Breast epithelium (tissue), 4 donors: Measurements from ENCODE around the gene PPT2. TPM values are rescaled to one million over a fixed set of nuclear protein-coding genes. Genes with fewer than 3 reads are reported as not detected.
A peak's percentile ranks its signal among the peaks of the same experiment; 100 is the strongest.
"Not testable (repeated sequence)": the region's sequence is repeated elsewhere in the genome, so short reads cannot be mapped to it uniquely, and the experiment has no call there.

Experiments used
- DNase-seq, 2 donors: peaks; one replicate each; pipeline ENCODE4 v3.0.0-alpha.2; 2019; ENCODE audit warnings: low spot score in 2 of 2
- H3K27ac ChIP-seq, 2 donors: fragments of 200-600 bp; sonication (generic) in 1 of 2; one replicate each; pipeline ENCODE4 v1.5.1; 2016 to 2019; ENCODE audit warnings: mild to moderate bottlenecking in 1 of 2
- H3K27me3 ChIP-seq, 2 donors: fragments of 200-600 bp; sonication (generic) in 1 of 2; one replicate each; pipeline versions ENCODE4 v1.5.1 to v1.6.0; 2017 to 2019; ENCODE audit warnings: control low read depth in 1 of 2, mild to moderate bottlenecking in 1 of 2
- H3K36me3 ChIP-seq: fragments of 200-600 bp; one replicate; pipeline ENCODE4 v1.5.1; 2019
- H3K4me1 ChIP-seq, 2 donors: fragments of 200-600 bp; sonication (generic); one replicate each; pipeline ENCODE4 v1.5.1; 2016 to 2019; ENCODE audit warnings: control low read depth in 1 of 2
- H3K4me3 ChIP-seq, 3 donors: fragments of 200-600 bp; sonication (generic); 1 replicate in 2 of 3; 2 replicates in 1 of 3; pipeline ENCODE4 v1.5.1; 2016 to 2019; ENCODE audit warnings: mild to moderate bottlenecking in 3 of 3, moderate library complexity in 2 of 3
- H3K9me3 ChIP-seq, 2 donors: fragments of 200-600 bp; sonication (generic) in 1 of 2; one replicate each; pipeline ENCODE4 v1.5.1; 2016 to 2019; ENCODE audit warnings: control low read depth in 1 of 2
- POLR2A ChIP-seq: fragments of 450-650 bp; IDR thresholded peaks from one replicate; pipeline ENCODE4 v1.6.1; 2016; ENCODE audit warnings: antibody characterized with exemption, mild to moderate bottlenecking, moderate library complexity
- POLR2AphosphoS5 ChIP-seq, 3 donors: sonication (generic); formaldehyde crosslinking; IDR thresholded peaks; one replicate each; pipeline ENCODE4 v1.6.1; 2017; ENCODE audit warnings: antibody characterized with exemption in 3 of 3
- intact Hi-C: fragments of 100-400 bp; cut with DNase I; formaldehyde crosslinking; loops from one replicate; pipeline ENCODE4 v1.15.1; 2023; ENCODE audit warnings: low total_unique reads
- total RNA-seq, 3 donors: library from RNA; depleted of rRNA; stranded (reverse); fragments of >200 nt; gene quantifications; one replicate each; pipeline ENCODE4 v1.1.0, GENCODE V29; 2016
- TF ChIP-seq, protein P1 (sequence below), 3 donors: fragments of 450-650 bp; IDR thresholded peaks; one replicate each; pipeline ENCODE4 v1.5.1; 2016 to 2017; ENCODE audit warnings: antibody characterized with exemption in 3 of 3, mild to moderate bottlenecking in 3 of 3, moderate library complexity in 3 of 3

PPT2 gene
- total RNA-seq, 3 donors from 2014 or later = 18.4 to 59.6 (median 28.5) TPM

DNA sequence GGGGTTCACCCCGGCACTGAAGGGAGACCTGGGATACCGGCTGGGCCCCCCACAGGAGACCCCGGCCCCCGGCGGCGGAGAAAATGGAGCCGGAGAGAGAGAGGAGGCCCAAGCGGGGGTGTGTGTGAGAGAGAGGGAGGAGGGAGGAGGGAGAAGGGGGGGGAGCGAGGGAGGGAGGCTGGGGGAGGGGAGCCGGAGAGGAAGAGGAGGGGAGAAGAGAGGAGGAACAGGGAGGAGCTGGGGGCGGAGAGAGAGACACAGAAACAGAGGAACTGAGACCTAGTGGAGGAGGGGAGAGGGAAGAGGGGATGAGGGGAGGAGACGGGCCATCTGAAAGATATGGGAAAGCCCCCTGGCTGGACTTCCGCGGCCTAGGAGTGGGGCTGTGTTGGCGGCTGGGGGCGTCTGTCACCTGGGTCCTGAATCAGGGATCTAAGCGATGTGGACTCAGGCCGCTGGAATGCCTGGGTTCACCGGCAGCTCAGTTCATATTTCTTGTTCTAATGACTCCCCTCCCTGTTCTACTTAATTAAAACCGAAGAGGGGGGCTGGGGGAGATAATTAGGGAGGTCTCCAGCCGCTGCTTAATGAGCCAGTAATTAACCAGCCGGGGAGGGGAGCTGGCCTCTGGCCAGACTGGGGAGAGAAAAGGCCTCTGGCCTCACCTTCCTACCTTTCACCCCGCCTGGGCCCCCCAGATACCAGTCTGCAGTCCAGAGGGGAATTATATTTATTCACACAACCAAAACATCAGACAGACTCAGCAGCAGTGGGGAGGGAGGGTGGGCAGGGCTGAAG is 36.3 kb downstream of the PPT2 start, which contains the start of gene PBX2:
PBX2 (minus strand) TSS at position 149 of the 798 bp plus-strand sequence. CDS start 287 bp downstream, outside the sequence.
- peak; percentile 92 for DNase-seq
- peaks cover 0 to 12% of the 10 kb centered on the region in 2 donors for H3K4me1 ChIP-seq
- intact Hi-C loops = no loop called here
- no peaks in the 10 kb centered on the region for H3K27me3 ChIP-seq
- TF ChIP-seq POLR2AphosphoS5 (IDR thresholded peaks at IDR 0.05) (peak; percentile 39 to 89 (median 56)), POLR2A (peak; percentile 91)
- TF ChIP-seq, protein P1, sequence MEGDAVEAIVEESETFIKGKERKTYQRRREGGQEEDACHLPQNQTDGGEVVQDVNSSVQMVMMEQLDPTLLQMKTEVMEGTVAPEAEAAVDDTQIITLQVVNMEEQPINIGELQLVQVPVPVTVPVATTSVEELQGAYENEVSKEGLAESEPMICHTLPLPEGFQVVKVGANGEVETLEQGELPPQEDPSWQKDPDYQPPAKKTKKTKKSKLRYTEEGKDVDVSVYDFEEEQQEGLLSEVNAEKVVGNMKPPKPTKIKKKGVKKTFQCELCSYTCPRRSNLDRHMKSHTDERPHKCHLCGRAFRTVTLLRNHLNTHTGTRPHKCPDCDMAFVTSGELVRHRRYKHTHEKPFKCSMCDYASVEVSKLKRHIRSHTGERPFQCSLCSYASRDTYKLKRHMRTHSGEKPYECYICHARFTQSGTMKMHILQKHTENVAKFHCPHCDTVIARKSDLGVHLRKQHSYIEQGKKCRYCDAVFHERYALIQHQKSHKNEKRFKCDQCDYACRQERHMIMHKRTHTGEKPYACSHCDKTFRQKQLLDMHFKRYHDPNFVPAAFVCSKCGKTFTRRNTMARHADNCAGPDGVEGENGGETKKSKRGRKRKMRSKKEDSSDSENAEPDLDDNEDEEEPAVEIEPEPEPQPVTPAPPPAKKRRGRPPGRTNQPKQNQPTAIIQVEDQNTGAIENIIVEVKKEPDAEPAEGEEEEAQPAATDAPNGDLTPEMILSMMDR (IDR thresholded peaks at IDR 0.05) = no peak
- H3K27ac ChIP-seq = peak within 1 kb of the TSS; percentile 97 to 98
- H3K9me3 ChIP-seq = no peaks in the 10 kb centered on the region
- no peaks in the 10 kb centered on the region for H3K36me3 ChIP-seq
- peak within 1 kb of the TSS; percentile 68 to 76 (median 74) for H3K4me3 ChIP-seq

GRCh38 chr6:32190911-32191677 is 37.2 kb downstream of the PPT2 start:
- H3K9me3 ChIP-seq = no peaks in the 10 kb centered on the region
- DNase-seq = no peak
- peak overlapping the region; percentile 68 to 76 (median 74) for H3K4me3 ChIP-seq
- intact Hi-C loops = no loop called here
- TF ChIP-seq, protein P1 (IDR thresholded peaks at IDR 0.05) = no peak
- TF ChIP-seq POLR2AphosphoS5 (IDR thresholded peaks at IDR 0.05) (no peak), POLR2A (no peak)
- no peaks in the 10 kb centered on the region for H3K36me3 ChIP-seq
- H3K27me3 ChIP-seq = no peaks in the 10 kb centered on the region
- peaks cover 0 to 12% of the 10 kb centered on the region in 2 donors for H3K4me1 ChIP-seq
- H3K27ac ChIP-seq = peak overlapping the region; percentile 97 to 98

DNA sequence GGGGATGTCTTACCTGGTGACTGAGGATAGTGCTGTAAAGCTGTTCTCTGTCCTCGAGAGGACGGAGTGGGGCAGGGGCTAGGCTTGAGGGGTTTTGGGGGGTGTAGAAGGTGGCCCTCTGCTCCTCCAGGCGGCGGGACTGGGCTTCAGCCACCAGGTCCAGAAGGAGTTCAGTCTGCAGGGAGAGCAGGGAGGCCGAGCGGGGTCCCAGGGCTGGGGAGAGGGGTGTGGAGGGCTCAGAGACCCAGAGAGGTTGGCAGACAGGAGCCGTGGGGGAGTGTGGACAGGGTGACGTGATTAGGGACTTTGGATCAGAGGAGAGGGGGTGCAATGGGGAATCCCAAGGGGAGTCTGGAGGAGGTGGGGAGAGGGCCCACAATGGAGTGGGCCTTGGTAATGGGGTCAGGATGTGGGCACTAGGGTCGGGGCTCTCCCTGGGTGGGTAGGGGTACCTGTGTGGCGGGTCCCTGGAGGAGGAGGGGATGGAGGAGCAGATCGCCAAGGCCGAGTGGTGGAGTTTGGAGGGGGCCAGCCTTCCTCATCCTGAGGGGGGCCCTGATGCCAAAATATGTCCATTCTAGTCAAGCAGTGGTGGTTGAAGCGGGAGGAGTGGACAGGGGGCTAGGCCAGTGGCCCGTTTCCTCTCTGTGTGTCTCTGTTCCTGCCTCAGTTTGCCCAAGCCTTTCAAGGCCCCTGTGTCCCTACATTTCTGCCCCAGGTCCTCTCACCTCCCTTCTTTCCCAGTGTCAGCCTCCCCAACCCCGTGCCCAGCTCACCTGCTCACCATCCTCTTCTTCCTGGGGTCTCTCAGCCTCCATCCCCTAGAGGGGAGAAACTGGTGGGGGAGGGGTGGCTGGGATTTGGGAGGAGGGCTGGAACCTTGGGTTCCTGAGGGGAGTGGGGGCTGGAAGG is 38.0 kb downstream of the PPT2 start:
- Histone ChIP-seq H3K27me3 (no peaks in the 10 kb centered on the region), H3K4me1 (peaks cover 0 to 12% of the 10 kb centered on the region in 2 donors), H3K4me3 (peak overlapping the region; percentile 32 to 74 (median 42)), H3K36me3 (no peaks in the 10 kb centered on the region), H3K27ac (peak overlapping the region; percentile 97 to 98), H3K9me3 (no peaks in the 10 kb centered on the region)
- TF ChIP-seq, protein P1 (IDR thresholded peaks at IDR 0.05) = no peak
- TF ChIP-seq POLR2A (no peak), POLR2AphosphoS5 (IDR thresholded peaks at IDR 0.05) (no peak)
- no peak for DNase-seq
- intact Hi-C loops = no loop called here

GRCh38 chr6:32192608-32193039 is 38.7 kb downstream of the PPT2 start, which contains the start of gene GPSM3:
GPSM3 (minus strand) TSS chr6:32192643; CDS start chr6:32192513, 130 bp downstream.
- H3K27me3 ChIP-seq = no peaks in the 10 kb centered on the region
- H3K27ac ChIP-seq = peak within 1 kb of the TSS; percentile 97 to 98
- TF ChIP-seq POLR2AphosphoS5 (IDR thresholded peaks at IDR 0.05) = no peak
- TF ChIP-seq POLR2A = no peak
- TF ChIP-seq, protein P1 (IDR thresholded peaks at IDR 0.05) = no peak
- H3K9me3 ChIP-seq = no peaks in the 10 kb centered on the region
- no peaks in the 10 kb centered on the region for H3K36me3 ChIP-seq
- H3K4me3 ChIP-seq = peak within 1 kb of the TSS; percentile 32 to 74 (median 42)
- no peak for DNase-seq
- intact Hi-C loops = no loop called here
- peaks cover 3 to 12% of the 10 kb centered on the region in 2 donors for H3K4me1 ChIP-seq

DNA sequence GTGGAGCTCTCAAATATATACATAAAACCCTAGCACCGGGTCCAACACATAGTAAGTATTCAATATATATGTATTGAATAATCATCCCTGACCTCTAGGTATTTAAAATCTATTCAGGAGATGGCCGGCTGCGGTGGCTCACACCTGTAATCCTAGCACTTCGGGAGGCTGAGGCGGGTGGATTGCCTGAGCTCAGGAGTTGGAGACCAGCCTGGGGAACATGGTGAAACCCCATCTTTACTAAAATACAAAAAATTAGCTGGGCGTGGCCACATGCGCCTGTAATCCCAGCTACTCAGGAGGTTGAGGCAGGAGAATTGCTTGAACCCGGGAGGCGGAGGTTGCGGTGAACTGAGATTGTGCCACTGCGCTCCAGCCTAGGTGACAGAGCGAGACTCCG is 39.2 kb downstream of the PPT2 start:
- DNase-seq, intact Hi-C loops, H3K9me3 ChIP-seq, H3K36me3 ChIP-seq, H3K27me3 ChIP-seq: not testable (repeated sequence)
- Histone ChIP-seq H3K4me3 (peak overlapping the region; percentile 32 to 74 (median 42)), H3K27ac (peak overlapping the region; percentile 97 to 98), H3K4me1 (peaks cover 3 to 12% of the 10 kb centered on the region in 2 donors)
